Measurements from ENCODE around the gene UNC5B. TPM values are rescaled to one million over a fixed set of nuclear protein-coding genes. Genes with fewer than 3 reads are reported as not detected.

Gene UNC5B
- total RNA-seq, 1 experiment from 2014 or later = 19.3 TPM

GRCh38 chr10:71299071-71299785 lies 86.9 kb downstream of the UNC5B start:
- no peak for DNase-seq (ENCODE audit: low read depth)

- no peak for DNase-seq (ENCODE audit: low read depth)
These were observed 88.4 kb downstream of the UNC5B start for GRCh38 chr10:71300555-71301370.

GRCh38 chr10:71301371-71301916 lies 89.1 kb downstream of the UNC5B start:
- no peak for DNase-seq (ENCODE audit: low read depth)

GRCh38 chr10:71302451-71302850 lies 90.1 kb downstream of the UNC5B start:
- no peak for DNase-seq (ENCODE audit: low read depth)

- DNase-seq (ENCODE audit: low read depth) = peak; percentile 44
These were observed 90.7 kb downstream of the UNC5B start for GRCh38 chr10:71302874-71303568.

GRCh38 chr10:71303569-71303907 lies 91.2 kb downstream of the UNC5B start:
- no peak for DNase-seq (ENCODE audit: low read depth)

GRCh38 chr10:71304914-71305313 lies 92.5 kb downstream of the UNC5B start:
- DNase-seq (ENCODE audit: low read depth) = no peak

- no peak for DNase-seq (ENCODE audit: low read depth)
These were observed 94.6 kb downstream of the UNC5B start for GRCh38 chr10:71306979-71307378.

GRCh38 chr10:71307469-71308085 lies 95.2 kb downstream of the UNC5B start:
- DNase-seq (ENCODE audit: low read depth) = no peak

GRCh38 chr10:71308244-71308643 lies 95.9 kb downstream of the UNC5B start:
- DNase-seq (ENCODE audit: low read depth) = no peak

GRCh38 chr10:71308985-71309384 lies 96.6 kb downstream of the UNC5B start:
- no peak for DNase-seq (ENCODE audit: low read depth)

- no peak for DNase-seq (ENCODE audit: low read depth)
These were observed 97.5 kb downstream of the UNC5B start for GRCh38 chr10:71309919-71310318.

- no peak for DNase-seq (ENCODE audit: low read depth)
These were observed 99.8 kb downstream of the UNC5B start for GRCh38 chr10:71312220-71312619.

- peak; percentile 57 for DNase-seq (ENCODE audit: low read depth)
These were observed 100.7 kb downstream of the UNC5B start for GRCh38 chr10:71312811-71313789.

- peak; percentile 19 for DNase-seq (ENCODE audit: low read depth)
These were observed 101.8 kb downstream of the UNC5B start for GRCh38 chr10:71314028-71314693.

GRCh38 chr10:71314694-71315225 lies 102.4 kb downstream of the UNC5B start:
- no peak for DNase-seq (ENCODE audit: low read depth)

GRCh38 chr10:71316056-71316785 lies 103.9 kb downstream of the UNC5B start:
- no peak for DNase-seq (ENCODE audit: low read depth)

- DNase-seq (ENCODE audit: low read depth) = no peak
These were observed 104.4 kb downstream of the UNC5B start for GRCh38 chr10:71316786-71317160.

- no peak for DNase-seq (ENCODE audit: low read depth)
These were observed 105.4 kb downstream of the UNC5B start for GRCh38 chr10:71317739-71318138.
